Keratinocyte (primary cell): ENCODE measurements around the gene DGAT2L6. TPM values are rescaled to one million over a fixed set of nuclear protein-coding genes. Genes with fewer than 3 reads are reported as not detected.

Source experiments
- DNase-seq: peaks from one replicate; pipeline ENCODE4 v3.0.0-alpha.2; 2011; ENCODE audit warnings: low read depth, missing footprints, low spot score
- FAIRE-seq: peaks from 2 replicates; lab custom pipeline; 2011; peaks lifted over from hg19 to GRCh38; lab: Jason Lieb, UNC
- H2AFZ ChIP-seq: 2 replicates; pipeline ENCODE4 v1.6.0; 2012; ENCODE audit warnings: low read length, control low read depth, inconsistent platforms; ENCODE audit not compliant: control insufficient read depth
- H3K27ac ChIP-seq: 2 replicates; pipeline ENCODE4 v1.5.1; 2011; ENCODE audit warnings: low read length; ENCODE audit not compliant: control insufficient read depth, insufficient read depth
- H3K27me3 ChIP-seq: 3 replicates; pipeline ENCODE4 v1.6.0; 2011; ENCODE audit warnings: low read length; ENCODE audit not compliant: control insufficient read depth, insufficient read depth; ENCODE audit errors: extremely low read depth
- H3K36me3 ChIP-seq, 2 experiments: 2 replicates in 1 of 2; 3 replicates in 1 of 2; pipeline ENCODE4 v1.5.1; 2011; ENCODE audit warnings: low read length in 2 of 2, mild to moderate bottlenecking in 1 of 2; ENCODE audit not compliant: control insufficient read depth in 2 of 2, insufficient read depth in 2 of 2; ENCODE audit errors: extremely low read depth in 1 of 2
- H3K4me1 ChIP-seq: 3 replicates; pipeline ENCODE4 v1.5.1; 2011; ENCODE audit warnings: low read length; ENCODE audit not compliant: control insufficient read depth, insufficient read depth; ENCODE audit errors: extremely low read depth
- H3K4me2 ChIP-seq: 3 replicates; pipeline ENCODE4 v1.6.0; 2011; ENCODE audit warnings: low read depth, low read length; ENCODE audit not compliant: control insufficient read depth, insufficient read depth; ENCODE audit errors: extremely low read depth
- H3K4me3 ChIP-seq, 3 experiments: fragments of 200-600 bp in 1 of 3; sonication (generic) in 1 of 3; 2 replicates in 2 of 3; 3 replicates in 1 of 3; pipeline ENCODE4 v1.5.1; 2011 to 2016; ENCODE audit warnings: low read length in 3 of 3, mild to moderate bottlenecking in 3 of 3, control low read depth in 2 of 3, inconsistent platforms in 1 of 3, low read depth in 1 of 3, mixed read lengths in 1 of 3, mixed run types in 1 of 3, moderate library complexity in 1 of 3; ENCODE audit not compliant: control insufficient read depth in 2 of 3, insufficient read depth in 2 of 3; ENCODE audit errors: extremely low read depth in 1 of 3
- H3K79me2 ChIP-seq: 2 replicates; pipeline ENCODE4 v1.6.0; 2012; ENCODE audit warnings: low read length; ENCODE audit not compliant: control insufficient read depth, insufficient read depth
- H3K9ac ChIP-seq: 3 replicates; pipeline ENCODE4 v1.6.0; 2011; ENCODE audit warnings: low read length; ENCODE audit not compliant: control insufficient read depth, insufficient read depth; ENCODE audit errors: extremely low read depth
- H3K9me1 ChIP-seq: 3 replicates; pipeline ENCODE4 v1.6.0; 2011; ENCODE audit warnings: low read length; ENCODE audit not compliant: control insufficient read depth, insufficient read depth; ENCODE audit errors: extremely low read depth
- H3K9me3 ChIP-seq: 2 replicates; pipeline ENCODE4 v1.5.1; 2012; ENCODE audit warnings: low read depth, low read length; ENCODE audit not compliant: control insufficient read depth
- H4K20me1 ChIP-seq: 3 replicates; pipeline ENCODE4 v1.6.0; 2011; ENCODE audit warnings: low read length; ENCODE audit not compliant: control insufficient read depth, insufficient read depth; ENCODE audit errors: extremely low read depth
- EZH2 ChIP-seq: IDR thresholded peaks from one replicate; pipeline ENCODE4 v1.6.1; 2012; ENCODE audit warnings: inconsistent platforms, mild to moderate bottlenecking, low read length, moderate library complexity
- dilution Hi-C: fragments of 300-500 bp; cut with MboI; formaldehyde crosslinking; loops from one replicate; pipeline ENCODE4 v1.7.0; 2020; ENCODE audit warnings: low sequenced_read_pairs; ENCODE audit not compliant: extremely low pct_ligation_motif_present
- polyA plus RNA-seq, 5 experiments: library from polyadenylated mRNA; depleted of rRNA in 3 of 5; stranded (reverse) in 3 of 5; stranded (forward) in 1 of 5; unstranded in 1 of 5; fragments of >200 nt; gene quantifications; 1 replicate in 1 of 5; 2 replicates in 3 of 5; 3 replicates in 1 of 5; pipeline versions ENCODE4 v1.2.1 to v1.2.3, GENCODE V29; 2011 to 2012; ENCODE audit warnings: missing spikeins in 2 of 5, low read depth in 1 of 5, low replicate concordance in 1 of 5
- TF ChIP-seq, protein P1 (sequence below), 3 experiments: IDR thresholded peaks in 1 of 3; conservative IDR thresholded peaks in 1 of 3; optimal IDR thresholded peaks in 1 of 3; 2 replicates in 2 of 3; 3 replicates in 1 of 3; pipeline versions ENCODE3 to v1.5.1; 2011; ENCODE audit warnings: low read length in 3 of 3, mild to moderate bottlenecking in 3 of 3, moderate library complexity in 2 of 3, control low read depth in 1 of 3, inconsistent platforms in 1 of 3; ENCODE audit not compliant: insufficient read depth in 2 of 3; ENCODE audit errors: extremely low read depth in 1 of 3

DGAT2L6 gene
- polyA plus RNA-seq, 1 donor (not counting 4 experiments of a cell fraction or from before 2014, with no cell fraction given): not detected

DNA sequence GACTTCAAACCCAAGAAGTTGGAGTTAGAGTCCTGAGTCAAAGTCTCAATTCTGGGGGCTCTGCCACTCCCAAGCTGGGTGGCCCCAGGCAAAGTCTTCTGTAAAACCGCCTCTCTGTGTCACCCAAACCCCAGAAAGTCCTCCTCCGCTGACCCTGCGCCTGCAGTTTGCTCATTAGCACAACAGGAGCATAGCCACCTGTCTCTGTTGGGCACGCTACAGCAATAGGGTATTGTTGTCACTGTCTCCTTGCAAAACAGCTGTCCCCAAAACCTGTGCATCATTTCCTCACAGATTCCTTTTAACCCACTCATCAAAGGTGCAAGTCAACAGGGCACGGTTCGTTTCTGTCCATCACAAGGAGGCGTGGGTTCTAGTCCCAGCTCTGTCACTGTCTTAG lies 8.0 kb upstream of the DGAT2L6 start:
- no peak overlapping the region for H3K9ac ChIP-seq
- H3K79me2 ChIP-seq: no peaks in the 10 kb centered on the region
- H4K20me1 ChIP-seq: no peaks in the 10 kb centered on the region
- TF ChIP-seq EZH2: no peak
- TF ChIP-seq, protein P1, sequence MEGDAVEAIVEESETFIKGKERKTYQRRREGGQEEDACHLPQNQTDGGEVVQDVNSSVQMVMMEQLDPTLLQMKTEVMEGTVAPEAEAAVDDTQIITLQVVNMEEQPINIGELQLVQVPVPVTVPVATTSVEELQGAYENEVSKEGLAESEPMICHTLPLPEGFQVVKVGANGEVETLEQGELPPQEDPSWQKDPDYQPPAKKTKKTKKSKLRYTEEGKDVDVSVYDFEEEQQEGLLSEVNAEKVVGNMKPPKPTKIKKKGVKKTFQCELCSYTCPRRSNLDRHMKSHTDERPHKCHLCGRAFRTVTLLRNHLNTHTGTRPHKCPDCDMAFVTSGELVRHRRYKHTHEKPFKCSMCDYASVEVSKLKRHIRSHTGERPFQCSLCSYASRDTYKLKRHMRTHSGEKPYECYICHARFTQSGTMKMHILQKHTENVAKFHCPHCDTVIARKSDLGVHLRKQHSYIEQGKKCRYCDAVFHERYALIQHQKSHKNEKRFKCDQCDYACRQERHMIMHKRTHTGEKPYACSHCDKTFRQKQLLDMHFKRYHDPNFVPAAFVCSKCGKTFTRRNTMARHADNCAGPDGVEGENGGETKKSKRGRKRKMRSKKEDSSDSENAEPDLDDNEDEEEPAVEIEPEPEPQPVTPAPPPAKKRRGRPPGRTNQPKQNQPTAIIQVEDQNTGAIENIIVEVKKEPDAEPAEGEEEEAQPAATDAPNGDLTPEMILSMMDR (optimal IDR thresholded peaks at IDR 0.05 in 1 of 3, IDR thresholded peaks at IDR 0.05 in 1 of 3, conservative IDR thresholded peaks at IDR 0.05 in 1 of 3; ENCODE audit: extremely low read depth in 1 of 3, insufficient read depth in 2 of 3, low read length in 3 of 3): no peak
- H2AFZ ChIP-seq: no peak overlapping the region
- no peaks in the 10 kb centered on the region for H3K9me1 ChIP-seq
- H3K4me3 ChIP-seq: no peak overlapping the region
- DNase-seq: no peak
- no peaks in the 10 kb centered on the region for H3K9me3 ChIP-seq
- peaks cover 20% of the 10 kb centered on the region for H3K4me1 ChIP-seq
- FAIRE-seq: no peak
- no peak overlapping the region for H3K27ac ChIP-seq
- H3K36me3 ChIP-seq: peaks cover 0 to 2% of the 10 kb centered on the region in 2 experiments
- no peak overlapping the region for H3K4me2 ChIP-seq
- dilution Hi-C loops: no loop called here
- H3K27me3 ChIP-seq: no peaks in the 10 kb centered on the region

DNA sequence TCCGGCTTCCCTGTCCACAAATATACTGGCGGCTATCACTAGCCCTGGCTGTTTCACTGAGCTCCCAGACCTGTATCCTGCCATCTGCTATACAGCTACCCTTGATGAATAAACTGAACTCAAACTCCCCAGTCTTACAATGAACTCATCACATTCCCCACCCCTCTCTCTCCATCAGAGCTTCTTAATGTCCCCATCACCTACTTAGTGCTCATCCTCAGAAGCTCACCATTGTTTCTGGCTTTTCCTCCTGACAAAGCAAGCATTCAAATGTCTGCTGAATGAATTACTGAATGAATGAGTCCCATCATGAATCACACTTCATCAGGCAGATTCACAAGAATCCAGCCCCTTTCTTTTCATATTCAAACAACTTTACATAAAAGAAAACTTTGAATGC lies 5.7 kb upstream of the DGAT2L6 start:
- DNase-seq (no peak), FAIRE-seq (no peak)
- no peak overlapping the region for H3K27ac ChIP-seq
- no peaks in the 10 kb centered on the region for H3K36me3 ChIP-seq
- peaks cover 20% of the 10 kb centered on the region for H3K4me1 ChIP-seq
- dilution Hi-C loops: no loop called here
- H3K4me3 ChIP-seq: no peak overlapping the region
- no peak overlapping the region for H2AFZ ChIP-seq
- H3K9ac ChIP-seq: no peak overlapping the region
- H3K9me1 ChIP-seq: no peaks in the 10 kb centered on the region
- TF ChIP-seq EZH2: no peak
- TF ChIP-seq, protein P1 (optimal IDR thresholded peaks at IDR 0.05 in 1 of 3, IDR thresholded peaks at IDR 0.05 in 1 of 3, conservative IDR thresholded peaks at IDR 0.05 in 1 of 3; ENCODE audit: extremely low read depth in 1 of 3, insufficient read depth in 2 of 3, low read length in 3 of 3): no peak
- no peaks in the 10 kb centered on the region for H3K9me3 ChIP-seq
- no peaks in the 10 kb centered on the region for H3K79me2 ChIP-seq
- no peaks in the 10 kb centered on the region for H4K20me1 ChIP-seq
- H3K27me3 ChIP-seq: no peaks in the 10 kb centered on the region
- no peak overlapping the region for H3K4me2 ChIP-seq
